Testis (tissue), 2 donors: ENCODE measurements around the gene NAGPA.

Experiments used
- CTCF ChIP-seq, 3 experiments: fragments of 450-650 bp in 2 of 3; fragments of 200-600 bp in 1 of 3; sonication (generic) in 1 of 3; IDR thresholded peaks; one replicate each; pipeline ENCODE4 v1.5.1; 2016 to 2019; ENCODE audit warnings: antibody characterized with exemption in 3 of 3, mild to moderate bottlenecking in 2 of 3, moderate library complexity in 1 of 3
- POLR2A ChIP-seq: fragments of 450-650 bp; IDR thresholded peaks from one replicate; pipeline ENCODE4 v1.6.1; 2017; ENCODE audit warnings: antibody characterized with exemption, mild to moderate bottlenecking, moderate library complexity

GRCh38 chr16:5005916-5006315 is 27.8 kb downstream of the NAGPA start:
- TF ChIP-seq CTCF (IDR thresholded peaks at IDR 0.05): no peak
- no peak for TF ChIP-seq POLR2A
